VCaP (cell line): ENCODE results near the gene TOGARAM2.

ENCODE experiments used
- H3K27ac ChIP-seq: fragments of 450-650 bp; 2 replicates; pipeline ENCODE4 v1.5.1; 2017
- TF ChIP-seq, protein P1 (sequence below): fragments of 450-650 bp; conservative IDR thresholded peaks from 2 replicates; pipeline ENCODE4 v1.5.1; 2017; ENCODE audit warnings: mild to moderate bottlenecking, moderate library complexity

Gene TOGARAM2

DNA sequence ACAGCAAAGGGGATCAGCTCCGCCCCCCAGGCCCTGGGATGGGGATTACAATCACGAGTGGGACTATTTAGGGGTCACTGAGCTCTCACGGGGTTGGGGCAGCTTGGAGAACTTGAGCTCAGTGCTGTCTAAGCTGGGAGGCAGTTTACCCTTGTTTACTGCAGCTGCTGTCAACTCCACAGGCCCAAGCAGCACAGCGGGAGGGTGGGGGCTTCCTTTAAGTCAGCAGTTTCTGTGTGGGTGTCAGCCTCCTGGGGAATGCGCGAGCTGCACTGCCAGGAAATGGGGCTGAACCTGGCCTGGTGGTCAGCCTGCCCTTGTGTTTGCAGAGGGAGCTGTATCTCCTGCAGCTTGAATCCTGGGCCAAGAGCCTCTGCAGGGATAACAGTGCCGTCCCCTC lies 29.8 kb downstream of the TOGARAM2 start:
- TF ChIP-seq, protein P1, sequence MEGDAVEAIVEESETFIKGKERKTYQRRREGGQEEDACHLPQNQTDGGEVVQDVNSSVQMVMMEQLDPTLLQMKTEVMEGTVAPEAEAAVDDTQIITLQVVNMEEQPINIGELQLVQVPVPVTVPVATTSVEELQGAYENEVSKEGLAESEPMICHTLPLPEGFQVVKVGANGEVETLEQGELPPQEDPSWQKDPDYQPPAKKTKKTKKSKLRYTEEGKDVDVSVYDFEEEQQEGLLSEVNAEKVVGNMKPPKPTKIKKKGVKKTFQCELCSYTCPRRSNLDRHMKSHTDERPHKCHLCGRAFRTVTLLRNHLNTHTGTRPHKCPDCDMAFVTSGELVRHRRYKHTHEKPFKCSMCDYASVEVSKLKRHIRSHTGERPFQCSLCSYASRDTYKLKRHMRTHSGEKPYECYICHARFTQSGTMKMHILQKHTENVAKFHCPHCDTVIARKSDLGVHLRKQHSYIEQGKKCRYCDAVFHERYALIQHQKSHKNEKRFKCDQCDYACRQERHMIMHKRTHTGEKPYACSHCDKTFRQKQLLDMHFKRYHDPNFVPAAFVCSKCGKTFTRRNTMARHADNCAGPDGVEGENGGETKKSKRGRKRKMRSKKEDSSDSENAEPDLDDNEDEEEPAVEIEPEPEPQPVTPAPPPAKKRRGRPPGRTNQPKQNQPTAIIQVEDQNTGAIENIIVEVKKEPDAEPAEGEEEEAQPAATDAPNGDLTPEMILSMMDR: no peak
- H3K27ac ChIP-seq: no peak overlapping the region

GRCh38 chr2:29011418-29012060 lies 30.4 kb downstream of the TOGARAM2 start:
- TF ChIP-seq, protein P1: no peak
- H3K27ac ChIP-seq: no peak overlapping the region

DNA sequence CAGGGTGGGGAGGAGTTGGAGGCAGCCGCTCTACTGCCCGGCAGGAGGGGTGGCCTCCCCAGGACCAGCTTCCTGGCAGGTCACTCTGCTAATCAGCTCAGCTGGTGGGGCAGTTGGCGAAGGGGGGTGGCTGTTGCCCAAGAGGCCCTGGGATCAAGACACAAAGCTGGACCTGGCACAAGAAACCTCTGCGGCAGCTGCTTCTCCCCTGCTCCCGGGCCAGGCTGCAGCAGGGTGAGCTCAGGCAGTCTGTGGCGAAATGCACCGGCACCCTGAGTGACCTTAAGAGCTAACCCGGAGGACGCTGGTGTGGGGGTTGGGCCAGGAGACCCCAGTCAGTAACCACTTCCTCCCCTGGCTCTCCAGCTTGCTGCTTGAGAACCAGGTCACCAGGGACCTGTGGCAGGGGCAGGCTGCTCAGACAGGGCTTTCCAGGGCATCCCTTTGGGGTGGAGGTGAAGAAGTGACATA lies 31.1 kb downstream of the TOGARAM2 start:
- TF ChIP-seq, protein P1: no peak
- no peak overlapping the region for H3K27ac ChIP-seq

DNA sequence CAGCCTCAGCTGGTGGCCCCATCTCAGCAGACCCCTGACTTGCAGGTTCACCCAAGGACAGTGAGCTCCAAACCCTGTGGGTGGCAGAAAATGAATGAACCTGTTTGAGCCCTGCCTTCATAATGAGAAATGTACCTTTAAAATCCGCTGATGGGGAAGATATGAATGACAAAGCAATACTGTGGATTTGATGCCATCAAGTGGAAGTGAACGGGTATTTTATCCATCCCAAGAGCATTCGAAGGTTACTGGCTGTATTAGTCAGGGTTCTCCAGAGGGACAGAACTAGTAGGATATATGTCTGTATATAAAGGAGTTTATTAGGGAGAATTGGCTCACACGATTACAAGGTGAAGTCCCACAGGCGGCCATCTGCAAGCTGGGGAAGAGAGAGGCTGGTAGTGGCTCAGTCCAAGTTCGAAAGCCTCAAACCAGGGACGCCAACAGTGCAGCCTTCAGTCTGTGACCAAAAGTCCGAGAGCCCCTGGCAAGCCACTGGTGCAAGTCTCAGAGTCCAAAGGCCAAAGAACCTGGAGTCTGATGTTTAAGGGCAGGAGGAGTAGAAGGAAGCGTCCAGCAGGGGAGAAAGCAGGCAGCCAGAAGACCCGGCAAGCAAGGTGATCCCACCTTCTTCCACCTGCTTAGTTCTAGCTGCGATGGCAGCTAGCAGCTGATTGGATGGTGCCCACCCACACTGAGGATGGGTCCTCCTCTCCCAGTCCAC lies 32.1 kb downstream of the TOGARAM2 start:
- H3K27ac ChIP-seq: no peak overlapping the region
- TF ChIP-seq, protein P1: no peak

DNA sequence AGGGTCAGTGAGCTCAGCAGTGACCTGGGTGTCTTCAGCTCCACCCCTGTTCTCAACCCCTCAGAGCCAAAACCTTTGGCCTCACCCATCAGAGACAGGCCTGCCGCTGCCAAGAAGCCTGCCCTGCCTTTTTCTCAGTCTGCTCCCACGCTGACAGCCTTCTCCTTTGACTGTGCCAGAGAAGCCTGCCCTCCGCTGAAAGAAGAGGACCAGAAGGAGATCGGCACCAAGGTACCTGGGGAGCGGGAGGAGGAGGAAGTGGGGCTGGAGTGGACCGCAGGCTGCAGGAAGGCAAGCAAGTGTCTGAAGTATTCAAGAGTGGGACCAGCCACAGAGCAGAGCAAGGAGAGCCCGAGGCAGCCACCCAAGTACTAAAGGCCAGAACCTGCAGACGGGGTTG lies 33.2 kb downstream of the TOGARAM2 start:
- TF ChIP-seq, protein P1: no peak
- H3K27ac ChIP-seq: no peak overlapping the region

DNA sequence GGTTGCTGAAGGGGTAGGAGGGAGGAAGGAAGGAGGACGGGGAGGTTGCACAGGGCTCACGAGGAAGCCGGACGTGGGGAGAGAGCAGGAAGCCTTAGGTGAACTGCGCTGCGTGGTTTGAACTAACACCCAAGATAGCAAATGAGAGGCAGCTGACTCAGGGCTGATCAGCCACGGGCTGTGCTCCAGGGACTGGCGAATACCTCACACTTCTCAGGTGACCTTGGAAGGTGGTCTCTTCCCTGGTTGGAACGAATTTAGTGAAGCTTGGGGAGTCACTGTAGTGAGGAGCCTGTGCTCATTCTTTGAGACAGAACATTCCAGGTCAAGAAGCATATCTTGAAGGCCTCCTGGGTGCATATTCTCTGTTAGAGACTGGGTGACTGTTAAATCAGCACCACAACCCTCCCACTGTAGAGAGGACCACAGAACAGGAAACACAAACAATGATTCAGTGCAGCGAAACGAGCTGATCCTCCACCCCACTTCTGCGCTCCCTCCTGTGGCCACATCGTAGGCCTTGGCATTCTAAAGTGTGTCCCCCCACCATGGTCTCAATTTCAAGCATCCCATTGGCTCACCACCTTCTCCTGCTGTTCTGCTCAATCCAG lies 33.8 kb downstream of the TOGARAM2 start:
- TF ChIP-seq, protein P1: no peak
- no peak overlapping the region for H3K27ac ChIP-seq

GRCh38 chr2:29015701-29016470 lies 34.8 kb downstream of the TOGARAM2 start:
- TF ChIP-seq, protein P1: no peak
- no peak overlapping the region for H3K27ac ChIP-seq
